GM10847 (cell line): ENCODE results near the gene EGFL8.

ENCODE experiments used
- POLR2A ChIP-seq: IDR thresholded peaks from 2 replicates; pipeline ENCODE4 v1.6.1; 2011; ENCODE audit not compliant: insufficient read length; ENCODE audit errors: extremely low read depth

Gene EGFL8

DNA sequence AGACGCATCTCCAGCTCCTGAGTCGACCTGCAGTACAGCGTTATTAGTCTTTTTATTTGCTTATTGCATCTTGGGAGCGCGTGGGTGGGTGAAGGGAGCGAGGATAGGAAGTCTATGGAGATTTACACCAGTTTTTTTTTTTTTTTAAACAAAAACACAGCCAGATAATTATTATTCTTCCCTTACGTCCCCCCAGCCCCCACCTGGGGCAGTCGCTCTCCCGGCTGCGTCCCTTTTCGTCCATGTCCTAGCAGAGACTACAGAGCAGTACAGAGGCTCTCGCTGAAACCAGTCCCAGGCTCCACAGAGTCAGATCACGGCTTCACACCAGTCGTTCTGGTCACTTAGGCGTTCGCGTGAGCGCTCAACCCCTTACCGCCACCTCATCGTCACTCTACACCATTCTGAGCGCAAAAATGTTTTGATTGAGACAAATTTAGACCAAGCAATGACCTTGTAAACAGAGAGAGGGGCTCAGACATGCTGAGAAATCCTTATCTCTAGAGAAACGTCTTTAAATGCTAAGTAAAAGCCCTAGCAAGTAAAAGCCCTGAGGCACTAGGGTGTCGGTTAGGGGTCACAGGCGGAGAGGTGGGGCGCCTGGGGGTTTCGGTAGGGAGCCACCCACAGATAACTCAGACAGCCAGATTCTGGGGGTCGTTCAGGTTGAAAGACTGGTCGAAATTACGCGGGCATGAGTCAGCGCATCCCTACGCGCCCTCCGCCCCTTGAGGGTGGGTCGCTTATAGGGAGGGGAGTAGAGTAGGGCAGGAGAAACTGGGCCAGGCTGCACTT, 11.4 kb upstream of the EGFL8 start:
- no peak for TF ChIP-seq POLR2A

DNA sequence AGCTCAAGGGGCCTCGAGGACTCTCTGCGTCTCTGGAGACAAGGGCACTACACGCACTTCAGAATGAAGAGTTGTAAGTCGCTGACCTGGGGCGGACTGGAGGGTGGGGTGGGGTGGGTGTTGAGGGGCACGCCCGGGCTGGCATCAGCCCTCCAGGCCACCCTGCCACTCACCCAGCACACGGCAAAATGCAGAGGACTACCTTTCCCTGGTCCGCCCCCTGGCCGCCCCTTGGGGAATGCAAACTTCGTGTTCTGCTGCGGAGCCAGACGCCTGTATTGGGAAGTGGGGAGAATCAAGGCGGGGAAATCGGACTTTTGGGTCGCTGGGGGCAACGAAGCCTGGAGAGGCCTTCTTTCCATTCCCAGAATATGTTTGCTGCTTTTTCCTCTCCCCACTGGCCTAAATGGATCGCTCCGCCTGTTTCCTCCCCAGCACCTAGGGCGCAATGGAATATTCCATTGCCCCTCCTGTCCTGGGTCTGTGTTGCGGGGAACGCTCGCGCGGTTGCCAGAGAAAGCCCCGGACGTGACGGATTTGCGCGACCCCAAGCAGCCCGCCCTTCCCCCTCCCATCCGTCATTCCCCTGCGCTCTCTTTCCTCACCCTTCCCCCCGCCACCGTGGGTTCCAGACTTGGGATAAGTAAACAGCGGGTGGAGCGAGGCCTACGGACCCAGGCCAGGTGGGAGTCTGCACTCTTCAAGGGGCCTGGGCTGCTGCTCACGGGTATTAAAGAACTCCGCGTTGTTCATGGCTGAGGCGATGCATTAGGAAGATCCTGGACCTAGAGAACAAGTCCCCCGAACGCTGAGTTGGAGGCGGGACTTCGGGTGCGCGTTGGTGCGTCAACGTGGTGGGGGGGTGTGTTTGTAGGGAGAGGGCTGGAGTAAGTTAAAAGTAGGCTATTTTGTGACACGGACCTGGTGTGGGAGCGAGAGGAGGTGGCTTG, 10.6 kb upstream of the EGFL8 start, which contains the start of gene PPT2:
PPT2 (plus strand) TSS at position 578 of the 950 bp plus-strand sequence. CDS start 454 bp downstream, outside the sequence.
- no peak for TF ChIP-seq POLR2A

- TF ChIP-seq POLR2A, result no peak
These were observed 9.8 kb upstream of the EGFL8 start for GRCh38 chr6:32154514-32155161.

DNA sequence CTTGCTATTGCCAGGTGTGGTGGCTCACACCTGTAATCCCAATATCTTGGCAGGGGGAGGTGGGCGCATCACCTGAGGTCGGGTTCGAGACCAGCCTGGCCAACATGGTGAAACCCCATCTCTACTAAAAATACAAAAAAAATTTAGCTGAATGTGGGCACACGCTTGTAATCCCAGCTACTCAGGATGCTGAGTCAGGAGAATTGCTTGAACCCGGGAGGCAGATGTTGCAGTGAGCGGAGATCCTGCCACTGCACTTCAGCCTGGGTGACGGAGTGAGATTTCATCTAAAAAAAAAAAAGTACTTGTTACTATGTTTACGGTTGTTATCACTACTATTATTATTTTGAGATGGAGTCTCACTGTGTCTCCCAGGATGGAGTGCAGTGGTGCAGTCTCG, 7.5 kb upstream of the EGFL8 start:
- no peak for TF ChIP-seq POLR2A

DNA sequence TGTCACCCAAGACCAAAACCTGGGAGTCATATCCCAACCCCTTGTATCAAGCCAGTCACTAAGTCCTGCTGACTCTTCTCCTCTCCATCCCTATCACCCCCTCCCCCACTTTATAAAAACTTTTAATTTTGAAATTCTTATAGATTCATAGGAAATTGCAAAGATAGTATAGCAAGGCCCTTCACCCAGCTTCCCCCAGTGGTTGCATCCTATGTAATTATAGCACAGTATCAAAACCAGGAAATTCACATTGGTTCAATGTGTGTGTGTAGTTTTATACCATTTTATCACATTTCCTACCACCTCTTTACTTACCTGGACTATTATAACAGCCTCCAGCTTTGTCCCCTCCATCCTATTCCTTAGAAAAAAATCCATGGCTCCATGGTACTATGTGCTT, 6.3 kb upstream of the EGFL8 start:
- no peak for TF ChIP-seq POLR2A

GRCh38 chr6:32163559-32164258, 686 bp upstream of the EGFL8 start:
- TF ChIP-seq POLR2A, result no peak

DNA sequence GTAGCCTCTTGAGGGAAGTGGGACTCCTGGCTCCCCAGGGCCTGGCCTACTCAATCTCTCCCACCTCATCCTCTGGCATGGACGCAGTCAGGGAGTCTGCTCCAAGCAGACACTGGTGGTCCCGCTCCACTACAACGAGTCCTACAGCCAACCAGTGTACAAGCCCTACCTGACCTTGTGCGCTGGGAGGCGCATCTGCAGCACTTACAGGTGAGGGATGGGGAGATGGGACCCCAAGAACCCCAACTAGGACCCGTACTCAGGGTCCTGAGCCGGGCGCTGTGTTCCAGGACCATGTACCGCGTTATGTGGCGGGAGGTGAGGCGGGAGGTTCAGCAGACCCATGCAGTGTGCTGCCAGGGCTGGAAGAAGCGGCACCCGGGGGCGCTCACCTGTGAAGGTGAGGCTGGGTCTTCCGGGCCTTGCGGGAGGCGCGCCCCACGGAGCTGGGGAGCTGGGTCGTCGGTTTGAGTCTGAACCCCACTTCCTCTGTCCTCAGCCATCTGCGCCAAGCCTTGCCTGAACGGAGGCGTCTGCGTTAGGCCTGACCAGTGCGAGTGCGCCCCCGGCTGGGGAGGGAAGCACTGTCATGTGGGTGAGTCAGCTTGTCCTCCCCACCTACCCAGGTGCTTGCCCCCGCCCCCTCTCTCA, 2.1 kb downstream of the EGFL8 start:
- no peak for TF ChIP-seq POLR2A

GRCh38 chr6:32167154-32167760, 2.9 kb downstream of the EGFL8 start:
- TF ChIP-seq POLR2A, result no peak

GRCh38 chr6:32167761-32168262, 3.4 kb downstream of the EGFL8 start:
- no peak for TF ChIP-seq POLR2A

GRCh38 chr6:32168350-32168749, 4.0 kb downstream of the EGFL8 start:
- TF ChIP-seq POLR2A, result no peak

- no peak for TF ChIP-seq POLR2A
These were observed 4.6 kb downstream of the EGFL8 start for GRCh38 chr6:32168807-32169591.

DNA sequence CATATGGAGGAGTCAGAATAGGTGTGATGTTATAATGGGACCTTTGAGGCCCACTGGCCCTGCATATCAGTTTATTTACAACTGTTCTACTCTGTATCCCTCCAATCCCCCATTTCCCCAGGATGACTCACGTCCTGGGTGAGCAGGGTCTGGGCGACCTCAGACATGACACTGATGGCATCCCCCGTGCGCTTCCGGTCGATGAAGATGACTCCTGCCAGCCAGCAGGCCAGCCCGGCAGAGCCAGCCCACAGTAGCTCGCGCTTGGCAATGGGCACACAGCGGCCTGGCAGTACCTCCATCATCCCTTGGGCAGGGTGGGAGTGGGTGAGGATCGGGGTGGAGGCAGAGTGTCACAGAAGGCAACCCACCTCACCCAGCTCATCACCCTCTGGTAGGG, 5.9 kb downstream of the EGFL8 start:
- TF ChIP-seq POLR2A, result no peak

DNA sequence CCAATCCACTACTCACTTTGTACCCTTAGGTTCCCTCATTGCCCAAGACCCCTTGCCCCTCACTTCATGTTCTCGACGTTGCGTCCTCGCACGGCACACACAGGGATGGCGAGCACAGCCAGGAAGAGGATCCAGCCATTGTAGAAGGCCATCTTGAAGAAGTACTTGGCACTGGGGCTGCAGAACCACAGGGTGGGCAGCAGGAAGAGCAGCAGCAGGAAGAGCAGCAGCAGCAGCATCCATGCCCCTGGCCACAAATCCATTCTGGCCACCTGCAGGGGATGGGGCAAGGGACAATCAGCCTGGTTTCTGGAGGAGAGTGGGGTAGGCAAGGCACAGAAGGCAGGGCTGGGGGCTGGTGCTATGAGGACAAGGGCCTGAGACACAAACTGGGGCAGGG, 6.8 kb downstream of the EGFL8 start:
- TF ChIP-seq POLR2A, result no peak
